Neutrophil (primary cell): ENCODE data around the gene GFRA4.
"Not testable (repeated sequence)": the region's sequence is repeated elsewhere in the genome, so short reads cannot be mapped to it uniquely, and the experiment has no call there.

Experiments used
- H3K27ac ChIP-seq: fragments of 200-600 bp; sonication (generic); 2 replicates; pipeline ENCODE4 v1.5.1; 2016; ENCODE audit warnings: mild to moderate bottlenecking, moderate library complexity
- H3K27me3 ChIP-seq: fragments of 200-600 bp; sonication (generic); 2 replicates; pipeline ENCODE4 v1.6.0; 2016; ENCODE audit warnings: mild to moderate bottlenecking
- H3K36me3 ChIP-seq: fragments of 200-600 bp; sonication (generic); 2 replicates; pipeline ENCODE4 v1.5.1; 2017
- H3K4me1 ChIP-seq, 2 experiments: fragments of 200-600 bp in 1 of 2; sonication (generic) in 1 of 2; 1 replicate in 1 of 2; 2 replicates in 1 of 2; pipeline versions ENCODE4 v1.5.1 to v1.6.1; 2013 to 2016; ENCODE audit warnings: low read depth in 1 of 2, low read length in 1 of 2, mild to moderate bottlenecking in 1 of 2, moderate library complexity in 1 of 2; ENCODE audit not compliant: control insufficient read depth in 1 of 2, insufficient read depth in 1 of 2
- H3K4me3 ChIP-seq, 2 experiments: fragments of 200-600 bp in 1 of 2; sonication (generic) in 1 of 2; 1 replicate in 1 of 2; 2 replicates in 1 of 2; pipeline ENCODE4 v1.5.1; 2013 to 2016; ENCODE audit warnings: low read depth in 1 of 2, low read length in 1 of 2, mild to moderate bottlenecking in 1 of 2, moderate library complexity in 1 of 2
- H3K9me3 ChIP-seq: fragments of 200-600 bp; sonication (generic); 2 replicates; pipeline ENCODE4 v1.5.1; 2016
- CTCF ChIP-seq: fragments of 200-600 bp; sonication (generic); IDR thresholded peaks from 2 replicates; pipeline ENCODE4 v1.5.1; 2016; ENCODE audit warnings: antibody characterized with exemption

Gene GFRA4

DNA sequence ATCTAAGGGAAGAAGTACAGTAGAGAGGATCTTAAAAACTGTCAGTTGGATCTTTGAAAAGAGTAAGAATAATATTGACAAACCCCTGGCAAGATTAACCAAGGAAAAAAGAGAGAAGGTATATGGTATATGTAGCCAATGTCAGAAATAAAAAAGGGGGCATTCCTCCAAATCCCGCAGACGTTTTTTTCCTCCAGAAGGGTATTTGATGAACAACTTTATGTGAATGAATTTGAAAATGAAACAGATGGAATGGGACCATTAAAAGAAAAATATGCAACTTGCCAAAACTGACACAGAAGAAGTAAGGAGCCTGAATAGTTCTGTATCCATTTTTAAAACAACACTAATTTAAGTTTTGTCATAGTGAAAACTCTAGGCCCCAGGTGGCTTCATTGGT lies 35.7 kb downstream of the GFRA4 start:
- H3K36me3 ChIP-seq: peaks cover 4% of the 10 kb centered on the region
- H3K27me3 ChIP-seq: no peaks in the 10 kb centered on the region
- H3K4me1 ChIP-seq: no peaks in the 10 kb centered on the region
- H3K4me3 ChIP-seq: no peak overlapping the region
- H3K9me3 ChIP-seq: no peaks in the 10 kb centered on the region
- no peak for TF ChIP-seq CTCF
- no peak overlapping the region for H3K27ac ChIP-seq

GRCh38 chr20:3622406-3622805 lies 40.8 kb downstream of the GFRA4 start:
- Histone ChIP-seq H3K4me1 (no peaks in the 10 kb centered on the region), H3K9me3 (no peaks in the 10 kb centered on the region), H3K4me3 (no peak overlapping the region), H3K27me3 (no peaks in the 10 kb centered on the region), H3K27ac (no peak overlapping the region), H3K36me3 (no peaks in the 10 kb centered on the region)
- no peak for TF ChIP-seq CTCF

DNA sequence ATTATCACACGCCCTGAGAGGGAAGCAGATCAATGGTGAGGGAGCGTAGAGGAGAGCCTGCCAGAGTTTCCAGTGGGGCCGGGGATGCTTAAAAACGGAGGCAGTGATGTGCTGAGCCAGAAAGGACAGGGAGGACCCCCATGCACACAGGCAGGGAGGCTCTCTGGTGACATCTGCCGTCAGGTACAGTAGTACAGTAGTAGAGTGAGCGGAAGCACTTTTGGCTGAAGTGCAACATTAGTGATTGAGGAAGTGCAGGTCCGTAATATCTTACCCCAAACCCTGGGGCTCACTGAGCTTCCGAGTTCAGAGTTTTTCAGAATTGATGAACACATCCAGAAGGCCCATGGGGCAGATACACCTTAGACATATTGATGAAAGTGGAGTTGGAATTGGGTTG lies 42.1 kb downstream of the GFRA4 start:
- no peak overlapping the region for H3K27ac ChIP-seq
- no peaks in the 10 kb centered on the region for H3K27me3 ChIP-seq
- TF ChIP-seq CTCF: no peak
- no peaks in the 10 kb centered on the region for H3K36me3 ChIP-seq
- H3K9me3 ChIP-seq: no peaks in the 10 kb centered on the region
- H3K4me3 ChIP-seq: no peak overlapping the region
- no peaks in the 10 kb centered on the region for H3K4me1 ChIP-seq

DNA sequence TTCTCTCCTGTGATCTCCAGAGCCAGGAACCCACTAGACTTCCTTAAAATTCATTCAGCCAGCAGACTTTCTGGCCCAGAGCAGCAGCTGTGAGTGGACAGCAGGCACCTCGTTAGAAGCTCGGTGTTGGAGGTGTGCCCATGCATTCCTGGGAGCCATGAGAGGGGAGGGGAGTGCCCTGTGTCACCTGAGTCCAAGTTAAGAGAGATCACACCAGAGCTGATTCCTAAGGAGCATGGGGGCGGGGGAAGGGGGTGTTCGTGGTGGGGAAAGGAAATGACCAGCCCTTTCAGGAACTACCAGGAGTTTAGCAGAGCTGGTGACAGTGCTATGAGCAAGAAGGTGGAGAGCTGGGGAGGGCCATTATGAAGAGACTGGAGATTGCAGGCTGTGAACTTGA lies 46.9 kb downstream of the GFRA4 start:
- H3K4me3 ChIP-seq: no peak overlapping the region

DNA sequence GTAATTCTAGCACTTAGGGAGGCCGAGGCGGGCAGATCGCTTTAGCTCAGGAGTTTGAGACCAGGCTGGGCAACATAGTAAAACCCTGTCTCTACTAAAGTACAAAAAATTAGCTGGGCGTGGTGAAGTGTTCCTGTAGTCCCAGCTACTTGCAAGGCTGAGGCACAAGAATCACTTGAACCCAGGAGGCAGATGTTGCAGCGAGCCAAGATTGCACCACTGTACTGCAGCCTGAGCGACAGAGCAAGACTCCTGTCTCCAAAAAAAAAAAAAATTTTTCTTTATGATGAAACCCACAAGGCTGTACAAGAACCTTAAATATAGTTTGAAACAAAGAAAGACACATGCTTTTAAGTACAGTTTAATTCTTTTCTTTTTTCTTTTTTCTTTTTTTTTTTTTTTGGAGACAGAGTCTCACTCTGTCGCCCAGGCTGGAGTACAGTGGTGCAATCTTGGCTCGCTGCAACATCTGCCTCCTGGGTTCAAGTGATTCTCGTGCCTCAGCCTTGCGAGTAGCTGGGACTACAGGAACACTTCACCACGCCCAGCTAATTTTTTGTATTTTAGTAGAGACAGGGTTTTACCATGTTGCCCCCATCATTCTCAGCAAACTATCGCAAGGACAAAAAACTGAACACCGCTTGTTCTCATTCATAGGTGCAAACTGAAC lies 47.9 kb downstream of the GFRA4 start:
- not testable (repeated sequence) for H3K36me3 ChIP-seq, H3K9me3 ChIP-seq, H3K27ac ChIP-seq, H3K4me1 ChIP-seq, H3K27me3 ChIP-seq, H3K4me3 ChIP-seq

More for the DNA sequence above, 46.9 kb downstream of the GFRA4 start:
- TF ChIP-seq CTCF: no peak
- H3K27me3 ChIP-seq: no peaks in the 10 kb centered on the region
- H3K36me3 ChIP-seq: no peaks in the 10 kb centered on the region
- H3K27ac ChIP-seq: no peak overlapping the region
- H3K4me1 ChIP-seq: no peaks in the 10 kb centered on the region
- no peaks in the 10 kb centered on the region for H3K9me3 ChIP-seq

DNA sequence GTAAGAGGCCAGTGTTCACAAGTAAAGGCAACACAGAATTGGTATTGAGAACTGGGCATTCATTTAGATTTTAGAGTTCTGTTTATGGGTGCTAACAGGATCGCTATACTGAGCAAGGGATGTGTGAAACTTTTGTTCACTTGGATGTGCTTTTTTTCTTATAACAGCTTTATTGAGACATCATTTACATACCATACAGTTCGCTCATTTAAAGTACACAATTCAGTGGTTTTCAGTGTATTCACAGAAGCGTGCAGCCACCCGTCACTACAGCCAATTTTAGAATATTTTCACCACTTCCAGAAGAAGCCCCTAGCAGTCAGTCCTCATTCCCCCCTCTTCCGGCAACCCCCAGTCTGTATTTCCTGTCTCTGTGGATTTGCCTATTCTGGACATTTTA lies 48.7 kb downstream of the GFRA4 start:
- Histone ChIP-seq H3K36me3 (no peaks in the 10 kb centered on the region), H3K4me1 (no peaks in the 10 kb centered on the region), H3K4me3 (no peak overlapping the region), H3K27ac (no peak overlapping the region), H3K27me3 (no peaks in the 10 kb centered on the region), H3K9me3 (no peaks in the 10 kb centered on the region)
- no peak for TF ChIP-seq CTCF
